HG02981 (cell line): ENCODE data around the gene PACS2.

ENCODE experiments used
- ATAC-seq: cut with Tn5 transposase; IDR thresholded peaks from one replicate; pipeline ENCODE4 v1.9.1; 2021; ENCODE audit warnings: mild to moderate bottlenecking, moderate library complexity; ENCODE audit not compliant: unreplicated experiment

The PACS2 gene

GRCh38 chr14:105419195-105420091 lies 104.9 kb downstream of the PACS2 start, which contains the start of gene MTA1:
Gene MTA1 (plus strand): TSS chr14:105419827. CDS start chr14:105420036, 209 bp downstream.
- peak; percentile 49 for ATAC-seq

GRCh38 chr14:105420101-105420973 lies 105.8 kb downstream of the PACS2 start:
- no peak for ATAC-seq

- no peak for ATAC-seq
Measured at GRCh38 chr14:105420974-105421674, 106.6 kb downstream of the PACS2 start.

DNA sequence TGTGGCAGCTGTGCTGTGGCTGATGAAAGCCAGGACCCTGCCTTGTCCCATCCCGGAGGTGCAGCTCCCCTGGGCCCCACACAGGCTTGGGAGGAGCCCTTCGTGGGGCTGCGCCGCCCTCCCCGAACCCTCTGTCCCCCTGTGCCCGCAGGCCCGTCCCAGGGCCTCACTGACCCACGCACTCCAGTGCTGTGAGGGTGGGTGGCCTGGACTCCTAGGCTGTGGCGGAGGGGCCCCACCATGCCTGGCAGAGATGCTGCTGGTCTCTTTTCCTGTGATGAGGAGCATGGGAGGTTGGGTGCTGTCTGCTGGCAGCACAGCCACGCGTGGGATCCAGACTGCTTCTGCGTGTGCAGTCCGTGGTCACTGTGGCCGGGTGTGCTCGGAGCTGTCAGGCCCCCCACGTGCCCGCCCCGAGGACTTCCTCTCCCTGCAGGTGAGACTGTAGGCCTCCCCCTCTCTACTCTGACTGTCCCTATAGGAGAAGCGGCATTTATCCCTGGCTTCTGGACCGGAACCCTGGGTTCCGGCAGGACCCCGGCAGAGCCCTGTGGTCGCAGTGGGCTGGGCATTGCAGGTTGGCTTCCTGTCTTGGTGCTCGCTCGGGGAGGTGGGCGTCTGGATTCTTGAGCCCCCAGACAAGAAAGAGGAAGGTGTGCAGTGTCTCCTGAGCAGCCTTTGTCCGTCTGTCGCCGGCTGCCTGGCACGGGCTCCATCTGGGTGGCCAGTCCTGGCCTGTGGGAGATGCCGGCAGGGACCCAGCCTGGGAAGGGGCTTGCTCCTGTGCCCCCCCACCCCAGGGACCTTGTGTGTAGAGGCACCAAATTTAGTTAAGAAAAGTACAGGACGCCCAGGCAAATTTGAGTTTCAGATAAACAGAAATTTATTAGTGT lies 107.4 kb downstream of the PACS2 start:
- ATAC-seq: no peak

- no peak for ATAC-seq
Measured at GRCh38 chr14:105422695-105423487, 108.3 kb downstream of the PACS2 start.

- no peak for ATAC-seq
Measured at GRCh38 chr14:105423488-105424195, 109.1 kb downstream of the PACS2 start.

GRCh38 chr14:105424861-105425260 lies 110.3 kb downstream of the PACS2 start:
- no peak for ATAC-seq

DNA sequence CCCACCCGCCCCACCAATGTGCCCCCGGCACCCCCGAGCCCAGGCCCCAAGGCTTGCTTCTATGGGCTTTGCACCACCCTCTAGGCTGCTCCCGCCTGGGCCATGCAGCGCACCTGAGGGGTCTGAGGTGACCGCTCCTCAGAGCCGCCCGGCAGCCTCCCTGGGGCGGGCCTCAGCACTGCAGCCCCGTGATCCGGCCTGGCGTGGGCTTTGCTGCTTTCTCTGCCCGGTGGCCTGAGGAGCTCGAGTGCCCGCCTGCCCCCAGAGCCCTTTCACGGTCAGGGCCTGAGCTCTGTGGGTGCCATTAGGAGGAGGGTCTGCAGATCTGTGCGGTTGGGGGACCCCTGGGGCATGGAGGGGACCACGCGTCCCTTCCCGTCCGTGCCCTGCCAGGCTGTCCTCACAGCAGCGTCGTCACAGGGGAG lies 111.3 kb downstream of the PACS2 start:
- ATAC-seq: no peak

DNA sequence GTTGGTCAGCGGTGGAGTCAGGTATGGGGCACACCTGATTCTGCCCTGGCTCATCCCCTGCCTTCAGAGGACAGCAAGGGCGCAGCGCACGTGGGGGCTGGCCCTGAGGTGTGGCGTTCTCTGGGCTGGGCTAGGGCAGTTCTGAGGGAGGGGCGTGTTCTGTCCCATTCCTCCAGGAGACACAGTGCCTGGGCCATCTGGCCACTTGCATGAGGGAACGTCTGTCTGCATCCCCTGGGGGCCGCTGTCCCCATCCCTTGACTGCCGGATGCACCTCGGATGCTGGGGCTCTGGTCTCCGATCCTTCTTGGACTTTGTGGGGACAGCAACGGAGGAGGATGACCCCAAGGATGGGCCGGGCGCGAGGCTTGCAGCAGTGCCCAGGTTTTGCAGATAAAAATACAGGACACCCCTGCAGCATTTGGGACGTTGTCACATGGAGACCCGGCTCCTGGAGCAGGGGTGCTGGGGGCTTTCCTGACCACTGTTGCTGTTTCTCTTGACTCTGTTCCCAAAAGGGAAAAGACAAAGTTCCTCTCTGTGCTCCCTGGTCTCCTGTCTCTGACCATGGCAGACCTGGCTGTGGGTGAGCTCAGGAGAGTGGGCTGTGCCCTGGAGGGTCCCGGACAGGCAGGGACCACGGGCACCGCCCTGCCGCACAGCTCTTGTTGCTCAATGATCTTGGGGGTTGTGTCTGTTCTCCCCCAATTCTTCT lies 112.0 kb downstream of the PACS2 start:
- no peak for ATAC-seq

- no peak for ATAC-seq
Measured at GRCh38 chr14:105427412-105427811, 112.9 kb downstream of the PACS2 start.

DNA sequence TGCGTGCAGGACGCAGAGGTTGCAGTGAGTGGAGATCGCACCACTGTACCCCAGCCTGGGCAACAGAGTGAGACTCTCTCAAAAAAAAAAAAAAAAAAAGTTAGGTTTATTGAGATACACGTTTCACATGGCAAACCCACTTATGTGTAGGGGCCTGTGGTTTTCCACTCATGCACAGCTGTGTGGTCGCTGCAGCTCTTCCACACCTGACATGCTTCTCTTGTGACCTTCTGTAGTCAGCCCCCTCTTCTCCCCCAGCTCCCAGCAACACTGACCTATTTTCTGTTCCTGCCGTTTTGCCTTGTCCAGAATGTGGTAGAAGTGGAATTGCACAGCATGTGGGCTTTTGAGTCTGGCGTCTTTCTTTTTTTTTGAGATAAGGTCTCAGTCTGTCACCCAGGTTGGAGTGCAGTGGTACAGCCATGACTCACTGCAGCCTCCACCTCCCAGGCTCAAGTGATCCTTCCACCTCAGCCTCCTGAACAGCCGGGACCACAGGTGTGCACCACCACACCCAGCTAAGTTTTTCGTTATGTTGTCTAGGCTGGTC lies 113.5 kb downstream of the PACS2 start:
- no peak for ATAC-seq

DNA sequence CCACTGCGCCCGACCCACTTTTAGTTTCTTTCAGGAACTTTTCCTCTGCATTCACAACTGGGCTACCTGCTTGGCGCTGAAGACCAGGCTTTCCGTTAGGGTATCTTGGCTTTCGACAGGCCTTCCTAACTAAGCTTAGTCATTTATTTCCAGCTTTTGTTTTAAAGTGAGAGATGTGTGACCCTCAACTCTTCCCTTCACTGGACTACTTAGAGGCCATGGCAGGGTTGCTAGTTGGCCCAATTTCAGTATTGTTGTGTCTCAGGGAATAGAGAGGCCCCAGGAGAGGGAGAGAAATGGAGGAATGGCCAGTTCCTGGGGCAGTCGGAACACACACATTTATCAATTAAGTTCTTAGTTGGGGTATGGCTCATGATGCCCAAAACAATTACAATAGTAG lies 115.5 kb downstream of the PACS2 start:
- no peak for ATAC-seq

- no peak for ATAC-seq
Measured at GRCh38 chr14:105430565-105430964, 116.0 kb downstream of the PACS2 start.

GRCh38 chr14:105431256-105431655 lies 116.7 kb downstream of the PACS2 start:
- ATAC-seq: no peak

DNA sequence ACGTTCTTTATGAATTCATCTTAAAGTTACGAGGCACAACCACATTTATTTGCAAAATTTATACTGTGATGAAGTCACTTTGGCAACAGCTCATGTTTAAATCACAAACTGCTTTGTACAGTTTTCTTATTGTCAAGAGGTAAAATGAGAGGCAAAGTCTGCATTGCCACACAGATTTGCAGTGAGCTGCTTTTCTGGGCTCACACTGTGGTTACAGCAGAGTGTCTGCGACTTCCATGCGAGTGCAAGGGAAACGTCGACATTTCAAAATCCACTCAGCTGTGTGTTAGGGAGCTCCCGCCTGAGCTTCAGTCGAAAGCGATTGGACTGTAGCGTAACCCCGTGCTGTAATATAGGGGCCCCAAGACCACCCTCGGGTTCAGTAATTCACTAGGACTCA lies 118.1 kb downstream of the PACS2 start:
- no peak for ATAC-seq

GRCh38 chr14:105433161-105433605 lies 118.6 kb downstream of the PACS2 start:
- ATAC-seq: no peak

GRCh38 chr14:105436402-105436801 lies 121.9 kb downstream of the PACS2 start:
- ATAC-seq: no peak
